Measurements from ENCODE around the gene SLC35F2. TPM values are rescaled to one million over a fixed set of nuclear protein-coding genes. Genes with fewer than 3 reads are reported as not detected.

SLC35F2 gene
- polyA plus RNA-seq, 1 donor from 2014 or later, result 0.59 TPM

GRCh38 chr11:107808521-107808920 is 50.1 kb downstream of the SLC35F2 start:
- Histone ChIP-seq H3F3A (ENCODE audit: insufficient read depth, low read length, poor library complexity, severe bottlenecking) (no peaks in the 10 kb centered on the region), H3K4me2 (ENCODE audit: low read length) (no peak overlapping the region), H3K79me2 (replicated peaks; ENCODE audit: insufficient read depth, low read length) (no peaks in the 10 kb centered on the region), H3K27ac (ENCODE audit: low read length) (no peak overlapping the region), H3K36me3 (ENCODE audit: insufficient read depth, low read length) (no peaks in the 10 kb centered on the region), H4K20me1 (ENCODE audit: insufficient read depth) (no peaks in the 10 kb centered on the region), H3K9me3 (ENCODE audit: low read length) (no peaks in the 10 kb centered on the region), H3K4me3 (ENCODE audit: low read length) (no peak overlapping the region), H3K27me3 (ENCODE audit: insufficient read depth, low read depth, low read length) (no peaks in the 10 kb centered on the region), H3K9ac (ENCODE audit: low read length) (no peak overlapping the region), H3K9me2 (ENCODE audit: insufficient read depth, low read length) (no peaks in the 10 kb centered on the region), H2AFZ (ENCODE audit: low read depth, low read length) (no peak overlapping the region)
- TF ChIP-seq CTCF (IDR thresholded peaks at IDR 0.05; ENCODE audit: poor library complexity, severe bottlenecking) (no peak), REST (IDR thresholded peaks at IDR 0.05; ENCODE audit: borderline replicate concordance) (no peak), SMC3 (conservative IDR thresholded peaks at IDR 0.05; ENCODE audit: poor library complexity) (no peak), RAD21 (conservative IDR thresholded peaks at IDR 0.05) (no peak), EZH2 (IDR thresholded peaks at IDR 0.05; ENCODE audit: borderline replicate concordance, insufficient read depth, low read length, poor library complexity, severe bottlenecking) (no peak), TAF1 (IDR thresholded peaks at IDR 0.05; ENCODE audit: low read depth) (no peak), POLR2AphosphoS5 (IDR thresholded peaks at IDR 0.05) (no peak), MXI1 (conservative IDR thresholded peaks at IDR 0.05; ENCODE audit: poor library complexity, severe bottlenecking) (no peak), EP300 (conservative IDR thresholded peaks at IDR 0.05; ENCODE audit: poor library complexity, severe bottlenecking) (no peak)

- no peaks in the 10 kb centered on the region for H3K27me3 ChIP-seq (ENCODE audit: insufficient read depth, low read depth, low read length)
- no peak overlapping the region for H3K4me3 ChIP-seq (ENCODE audit: low read length)
- TF ChIP-seq RAD21 (conservative IDR thresholded peaks at IDR 0.05) (no peak), TAF1 (IDR thresholded peaks at IDR 0.05; ENCODE audit: low read depth) (no peak), MXI1 (conservative IDR thresholded peaks at IDR 0.05; ENCODE audit: poor library complexity, severe bottlenecking) (no peak), CTCF (IDR thresholded peaks at IDR 0.05; ENCODE audit: poor library complexity, severe bottlenecking) (no peak)
- H3K4me2 ChIP-seq (ENCODE audit: low read length), result no peak overlapping the region
- H4K20me1 ChIP-seq (ENCODE audit: insufficient read depth), result no peaks in the 10 kb centered on the region
- H3K36me3 ChIP-seq (ENCODE audit: insufficient read depth, low read length), result no peaks in the 10 kb centered on the region
- H2AFZ ChIP-seq (ENCODE audit: low read depth, low read length), result no peak overlapping the region
- H3F3A ChIP-seq (ENCODE audit: insufficient read depth, low read length, poor library complexity, severe bottlenecking), result no peaks in the 10 kb centered on the region
- H3K79me2 ChIP-seq (replicated peaks; ENCODE audit: insufficient read depth, low read length), result no peaks in the 10 kb centered on the region
- H3K9ac ChIP-seq (ENCODE audit: low read length), result no peak overlapping the region
- H3K9me2 ChIP-seq (ENCODE audit: insufficient read depth, low read length), result no peaks in the 10 kb centered on the region
- H3K9me3 ChIP-seq (ENCODE audit: low read length), result no peaks in the 10 kb centered on the region
- H3K27ac ChIP-seq (ENCODE audit: low read length), result no peak overlapping the region
These were observed 53.6 kb downstream of the SLC35F2 start for GRCh38 chr11:107804971-107805370.
